ENCODE data around the gene USP34. TPM values are rescaled to one million over a fixed set of nuclear protein-coding genes. Genes with fewer than 3 reads are reported as not detected.
A peak's percentile ranks its signal among the peaks of the same experiment; 100 is the strongest.

USP34 gene
- total RNA-seq, 4 donors from 2014 or later: 120 to 210 (median 157) TPM

DNA sequence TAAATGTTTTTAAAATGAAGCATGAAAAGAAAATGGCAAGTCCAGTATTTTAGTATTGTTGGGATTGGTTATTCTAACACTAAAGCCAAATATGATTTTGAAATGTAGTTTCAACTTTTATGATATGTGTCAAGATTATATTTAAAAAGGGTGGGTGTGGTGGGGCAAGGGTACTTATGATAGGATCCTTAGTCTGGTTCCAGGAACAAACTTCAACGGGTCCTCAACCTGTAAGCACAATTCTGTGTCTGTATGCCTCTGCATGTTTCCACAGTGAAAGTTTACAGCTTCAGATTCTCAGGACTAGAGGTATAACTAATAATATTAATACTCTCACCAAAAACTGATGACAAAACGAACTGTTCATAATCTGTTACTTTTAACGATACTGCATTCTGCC, 5.8 kb downstream of the USP34 start:
- H3K4me3 ChIP-seq: no peak overlapping the region
- H3K9me3 ChIP-seq: no peaks in the 10 kb centered on the region
- peaks cover 0 to 6% of the 10 kb centered on the region in 2 donors for H3K36me3 ChIP-seq
- no peaks in the 10 kb centered on the region for H3K27me3 ChIP-seq
- peaks cover 0 to 81% (median 8%) of the 10 kb centered on the region in 3 donors for H3K4me1 ChIP-seq
- no peak overlapping the region for H3K27ac ChIP-seq
- WGBS, 2 donors (ENCODE audit: low coverage in 1 of 2): 43 to 75% methylated on average over 3 of the region's 3 CpGs
- no peak for TF ChIP-seq POLR2AphosphoS5 (IDR thresholded peaks at IDR 0.05)
- TF ChIP-seq, protein P1, sequence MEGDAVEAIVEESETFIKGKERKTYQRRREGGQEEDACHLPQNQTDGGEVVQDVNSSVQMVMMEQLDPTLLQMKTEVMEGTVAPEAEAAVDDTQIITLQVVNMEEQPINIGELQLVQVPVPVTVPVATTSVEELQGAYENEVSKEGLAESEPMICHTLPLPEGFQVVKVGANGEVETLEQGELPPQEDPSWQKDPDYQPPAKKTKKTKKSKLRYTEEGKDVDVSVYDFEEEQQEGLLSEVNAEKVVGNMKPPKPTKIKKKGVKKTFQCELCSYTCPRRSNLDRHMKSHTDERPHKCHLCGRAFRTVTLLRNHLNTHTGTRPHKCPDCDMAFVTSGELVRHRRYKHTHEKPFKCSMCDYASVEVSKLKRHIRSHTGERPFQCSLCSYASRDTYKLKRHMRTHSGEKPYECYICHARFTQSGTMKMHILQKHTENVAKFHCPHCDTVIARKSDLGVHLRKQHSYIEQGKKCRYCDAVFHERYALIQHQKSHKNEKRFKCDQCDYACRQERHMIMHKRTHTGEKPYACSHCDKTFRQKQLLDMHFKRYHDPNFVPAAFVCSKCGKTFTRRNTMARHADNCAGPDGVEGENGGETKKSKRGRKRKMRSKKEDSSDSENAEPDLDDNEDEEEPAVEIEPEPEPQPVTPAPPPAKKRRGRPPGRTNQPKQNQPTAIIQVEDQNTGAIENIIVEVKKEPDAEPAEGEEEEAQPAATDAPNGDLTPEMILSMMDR (IDR thresholded peaks at IDR 0.05): no peak
- no peak for TF ChIP-seq POLR2A (IDR thresholded peaks at IDR 0.05)
- no peak for TF ChIP-seq EP300 (IDR thresholded peaks at IDR 0.05)
- no peak for ATAC-seq

DNA sequence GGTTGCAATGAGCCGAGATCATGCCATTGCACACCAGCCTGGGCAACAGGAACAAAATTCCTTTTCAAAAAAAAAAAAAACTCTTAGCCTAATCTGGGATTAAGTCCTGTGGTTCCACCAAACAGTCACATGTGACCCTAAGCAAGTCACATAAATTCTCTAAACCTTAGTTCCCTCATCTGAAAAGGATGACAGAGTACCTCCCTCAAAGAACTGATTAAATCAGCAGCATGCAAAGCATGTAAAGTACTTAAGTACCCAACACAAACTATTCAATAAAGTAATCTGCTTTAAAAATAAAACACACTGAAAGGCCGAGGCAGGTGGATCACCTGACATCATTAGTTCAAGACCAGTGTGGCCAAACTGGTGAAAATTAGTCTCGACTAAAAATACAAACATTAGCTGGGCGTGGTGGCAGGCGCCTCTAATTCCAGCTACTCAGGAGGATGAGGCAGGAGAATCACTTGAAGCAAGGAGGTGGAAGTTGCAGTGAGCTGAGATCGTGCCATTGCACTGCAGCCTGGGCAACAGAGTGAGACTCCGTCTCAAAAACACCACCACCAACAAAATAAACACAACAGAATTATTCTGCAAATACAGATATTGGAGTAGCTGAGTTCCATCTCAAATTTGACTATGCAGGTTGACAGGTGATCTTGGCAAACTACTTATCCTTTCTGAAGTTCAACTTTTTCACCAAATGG, 7.0 kb downstream of the USP34 start:
- peaks cover 0 to 6% of the 10 kb centered on the region in 2 donors for H3K36me3 ChIP-seq
- TF ChIP-seq POLR2A (IDR thresholded peaks at IDR 0.05): no peak
- TF ChIP-seq, protein P1 (IDR thresholded peaks at IDR 0.05): no peak
- no peak for TF ChIP-seq EP300 (IDR thresholded peaks at IDR 0.05)
- no peak for TF ChIP-seq POLR2AphosphoS5 (IDR thresholded peaks at IDR 0.05)
- H3K27me3 ChIP-seq: no peaks in the 10 kb centered on the region
- no peak overlapping the region for H3K4me3 ChIP-seq
- no peaks in the 10 kb centered on the region for H3K9me3 ChIP-seq
- no peak overlapping the region for H3K27ac ChIP-seq
- no peak for ATAC-seq
- H3K4me1 ChIP-seq: peaks cover 0 to 83% (median 8%) of the 10 kb centered on the region in 3 donors
- 50 to 85% methylated on average over 3 to 7 of the region's 7 CpGs for WGBS, 2 donors (ENCODE audit: low coverage in 1 of 2)

DNA sequence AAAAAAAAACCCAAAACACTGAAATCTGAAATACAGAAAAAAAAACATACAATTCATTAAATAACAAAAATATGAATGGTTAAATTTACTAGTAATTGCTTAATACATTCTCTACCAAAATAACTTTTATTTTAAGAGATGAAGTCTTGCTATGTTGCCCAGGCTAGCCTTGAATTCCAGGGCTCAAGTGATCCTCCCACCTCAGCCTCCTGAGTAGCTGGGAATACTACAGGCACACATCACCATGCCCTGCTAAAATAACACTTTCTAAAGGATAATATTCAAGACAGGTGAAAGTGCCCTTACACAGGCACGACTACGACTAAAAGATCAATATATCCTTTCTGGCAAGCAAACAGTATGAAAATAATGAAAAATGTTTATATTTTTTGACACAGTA, 9.5 kb downstream of the USP34 start:
- H3K27ac ChIP-seq: no peak overlapping the region
- no peaks in the 10 kb centered on the region for H3K27me3 ChIP-seq
- ATAC-seq: no peak
- H3K4me1 ChIP-seq: peaks cover 0 to 87% (median 5%) of the 10 kb centered on the region in 3 donors
- WGBS, 2 donors (ENCODE audit: low coverage in 1 of 2): 81 to 94% methylated on average over 2 of the region's 2 CpGs
- H3K36me3 ChIP-seq: no peaks in the 10 kb centered on the region
- H3K4me3 ChIP-seq: no peak overlapping the region
- TF ChIP-seq, protein P1 (IDR thresholded peaks at IDR 0.05): no peak
- TF ChIP-seq POLR2AphosphoS5 (IDR thresholded peaks at IDR 0.05): no peak
- TF ChIP-seq EP300 (IDR thresholded peaks at IDR 0.05): no peak
- no peak for TF ChIP-seq POLR2A (IDR thresholded peaks at IDR 0.05)
- no peaks in the 10 kb centered on the region for H3K9me3 ChIP-seq

DNA sequence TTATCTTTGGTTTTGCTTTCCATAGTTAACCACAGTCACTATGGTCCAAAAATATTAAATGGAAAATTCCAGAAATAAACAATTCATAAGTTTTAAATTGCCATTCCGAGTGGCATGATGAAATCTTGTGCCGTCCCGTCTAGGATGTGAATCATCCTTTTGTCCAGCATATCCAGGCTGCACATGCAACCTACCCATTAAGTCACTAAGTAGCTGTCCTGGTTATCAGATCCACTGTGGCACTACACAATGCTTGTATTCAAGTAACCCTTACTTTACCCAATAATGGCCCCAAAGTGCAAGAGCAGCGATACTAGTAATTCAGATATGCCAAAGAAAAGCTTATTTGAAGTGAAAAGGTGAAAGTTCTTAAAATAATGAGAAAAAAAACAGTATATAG, 10.7 kb downstream of the USP34 start:
- WGBS, 2 donors (ENCODE audit: low coverage in 1 of 2): 33 to 38% methylated on average over 3 to 4 of the region's 4 CpGs
- no peak for ATAC-seq
- no peak overlapping the region for H3K4me3 ChIP-seq
- TF ChIP-seq, protein P1 (IDR thresholded peaks at IDR 0.05): no peak
- TF ChIP-seq POLR2A (IDR thresholded peaks at IDR 0.05): no peak
- no peak for TF ChIP-seq EP300 (IDR thresholded peaks at IDR 0.05)
- TF ChIP-seq POLR2AphosphoS5 (IDR thresholded peaks at IDR 0.05): no peak
- no peaks in the 10 kb centered on the region for H3K27me3 ChIP-seq
- peak overlapping the region in 1 of 4 donors; percentile 24 for H3K27ac ChIP-seq
- no peaks in the 10 kb centered on the region for H3K9me3 ChIP-seq
- H3K36me3 ChIP-seq: no peaks in the 10 kb centered on the region
- H3K4me1 ChIP-seq: peaks cover 0 to 87% (median 5%) of the 10 kb centered on the region in 3 donors

All from gastroesophageal sphincter (tissue), 4 donors.